ENCODE data around the gene TAOK3. TPM values are rescaled to one million over a fixed set of nuclear protein-coding genes. Genes with fewer than 3 reads are reported as not detected.

TAOK3 gene
- total RNA-seq, 2 donors from 2014 or later, result 33.4 to 40.6 TPM

DNA sequence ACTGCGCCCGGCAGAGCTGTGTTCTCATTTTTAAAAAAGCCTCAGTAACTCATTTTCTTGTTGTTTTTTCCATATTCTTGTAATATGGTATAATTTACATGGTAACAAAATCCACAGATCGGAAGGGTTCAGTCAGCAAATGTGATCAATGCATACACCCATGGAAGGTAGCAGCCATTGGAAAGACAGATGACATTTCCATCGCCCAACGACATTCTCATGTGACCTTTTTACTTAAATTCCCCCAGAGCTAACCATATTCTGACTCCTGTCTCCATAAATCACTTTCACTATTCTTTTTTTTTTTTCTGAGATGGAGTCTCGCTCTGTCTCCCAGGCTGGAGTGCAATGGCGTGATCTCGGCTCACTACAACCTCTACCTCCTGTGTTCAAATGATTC lies 231.9 kb downstream of the TAOK3 start:
- H3K4me1 ChIP-seq (ENCODE audit: control insufficient read depth, insufficient read depth, low read length), result no peaks in the 10 kb centered on the region
- Mint-ChIP-seq H3K9me3 (no peaks in the 10 kb centered on the region), H3K36me3 (ENCODE audit: low read depth) (peaks cover 60% of the 10 kb centered on the region), H3K4me1 (peaks cover 4% of the 10 kb centered on the region), H3K27me3 (ENCODE audit: insufficient read depth) (no peaks in the 10 kb centered on the region), H3K4me3 (no peak overlapping the region), H3K27ac (no peak overlapping the region)
- TF ChIP-seq, protein P1, sequence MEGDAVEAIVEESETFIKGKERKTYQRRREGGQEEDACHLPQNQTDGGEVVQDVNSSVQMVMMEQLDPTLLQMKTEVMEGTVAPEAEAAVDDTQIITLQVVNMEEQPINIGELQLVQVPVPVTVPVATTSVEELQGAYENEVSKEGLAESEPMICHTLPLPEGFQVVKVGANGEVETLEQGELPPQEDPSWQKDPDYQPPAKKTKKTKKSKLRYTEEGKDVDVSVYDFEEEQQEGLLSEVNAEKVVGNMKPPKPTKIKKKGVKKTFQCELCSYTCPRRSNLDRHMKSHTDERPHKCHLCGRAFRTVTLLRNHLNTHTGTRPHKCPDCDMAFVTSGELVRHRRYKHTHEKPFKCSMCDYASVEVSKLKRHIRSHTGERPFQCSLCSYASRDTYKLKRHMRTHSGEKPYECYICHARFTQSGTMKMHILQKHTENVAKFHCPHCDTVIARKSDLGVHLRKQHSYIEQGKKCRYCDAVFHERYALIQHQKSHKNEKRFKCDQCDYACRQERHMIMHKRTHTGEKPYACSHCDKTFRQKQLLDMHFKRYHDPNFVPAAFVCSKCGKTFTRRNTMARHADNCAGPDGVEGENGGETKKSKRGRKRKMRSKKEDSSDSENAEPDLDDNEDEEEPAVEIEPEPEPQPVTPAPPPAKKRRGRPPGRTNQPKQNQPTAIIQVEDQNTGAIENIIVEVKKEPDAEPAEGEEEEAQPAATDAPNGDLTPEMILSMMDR (conservative IDR thresholded peaks at IDR 0.05), result no peak
- no peak overlapping the region for H3K27ac ChIP-seq (ENCODE audit: low read depth, low read length)
- 95 to 100% methylated on average over 4 to 8 of the region's 8 CpGs for WGBS, 2 experiments (ENCODE audit: insufficient coverage in 1 of 2, insufficient read length in 1 of 2)
- H3K36me3 ChIP-seq (ENCODE audit: control insufficient read depth, insufficient read depth, low read length), result peaks cover 65% of the 10 kb centered on the region
- no peak for DNase-seq
- no peaks in the 10 kb centered on the region for H3K9me3 ChIP-seq (ENCODE audit: control insufficient read depth, low read length)
- H3K27me3 ChIP-seq (ENCODE audit: control insufficient read depth, insufficient read depth, low read length, poor library complexity, severe bottlenecking), result no peaks in the 10 kb centered on the region
- no peak overlapping the region for H3K9ac ChIP-seq (ENCODE audit: extremely low read depth, low read length, poor library complexity, severe bottlenecking)
- H3K4me3 ChIP-seq (ENCODE audit: low read length), result no peak overlapping the region

DNA sequence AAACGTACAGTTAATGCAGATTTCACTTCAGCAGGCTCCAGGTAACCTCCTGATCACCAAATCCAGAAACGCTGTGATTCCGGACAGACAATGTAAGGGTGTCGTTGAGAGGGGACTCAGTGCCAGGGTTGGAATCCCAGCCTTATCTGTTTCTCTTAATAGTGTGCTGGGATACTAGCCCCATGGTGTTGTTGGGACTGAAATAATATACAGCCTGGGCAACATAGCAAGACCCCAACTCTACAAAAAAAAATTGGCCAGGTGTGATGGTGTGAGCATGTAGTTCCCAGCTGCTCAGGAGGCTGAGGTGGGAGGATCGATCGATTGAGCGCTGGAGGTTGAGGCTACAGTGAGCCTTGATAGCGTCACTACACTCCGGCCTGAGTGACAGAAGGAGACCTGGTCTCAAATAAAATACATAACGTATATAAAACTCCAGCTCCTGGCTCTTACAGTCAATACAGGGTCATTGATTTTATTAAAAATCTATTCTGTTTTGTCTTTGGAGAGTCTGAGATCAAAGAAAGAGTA lies 235.5 kb downstream of the TAOK3 start:
- H3K27me3 ChIP-seq (ENCODE audit: control insufficient read depth, insufficient read depth, low read length, poor library complexity, severe bottlenecking), result no peaks in the 10 kb centered on the region
- Mint-ChIP-seq H3K27me3 (ENCODE audit: insufficient read depth) (no peaks in the 10 kb centered on the region), H3K36me3 (ENCODE audit: low read depth) (peaks cover 36% of the 10 kb centered on the region), H3K27ac (peak overlapping the region; percentile 33), H3K4me1 (peaks cover 4% of the 10 kb centered on the region), H3K4me3 (peak overlapping the region; percentile 78), H3K9me3 (no peaks in the 10 kb centered on the region)
- no peak overlapping the region for H3K27ac ChIP-seq (ENCODE audit: low read depth, low read length)
- no peaks in the 10 kb centered on the region for H3K4me1 ChIP-seq (ENCODE audit: control insufficient read depth, insufficient read depth, low read length)
- no peaks in the 10 kb centered on the region for H3K9me3 ChIP-seq (ENCODE audit: control insufficient read depth, low read length)
- peak overlapping the region; percentile 90 for H3K4me3 ChIP-seq (ENCODE audit: low read length)
- H3K36me3 ChIP-seq (ENCODE audit: control insufficient read depth, insufficient read depth, low read length), result peaks cover 34% of the 10 kb centered on the region
- TF ChIP-seq, protein P1 (conservative IDR thresholded peaks at IDR 0.05), result no peak
- DNase-seq, result no peak
- peak overlapping the region; percentile 91 for H3K9ac ChIP-seq (ENCODE audit: extremely low read depth, low read length, poor library complexity, severe bottlenecking)
- WGBS, 2 experiments (ENCODE audit: insufficient coverage in 1 of 2, insufficient read length in 1 of 2), result 92 to 100% methylated on average over 1 to 10 of the region's 10 CpGs

DNA sequence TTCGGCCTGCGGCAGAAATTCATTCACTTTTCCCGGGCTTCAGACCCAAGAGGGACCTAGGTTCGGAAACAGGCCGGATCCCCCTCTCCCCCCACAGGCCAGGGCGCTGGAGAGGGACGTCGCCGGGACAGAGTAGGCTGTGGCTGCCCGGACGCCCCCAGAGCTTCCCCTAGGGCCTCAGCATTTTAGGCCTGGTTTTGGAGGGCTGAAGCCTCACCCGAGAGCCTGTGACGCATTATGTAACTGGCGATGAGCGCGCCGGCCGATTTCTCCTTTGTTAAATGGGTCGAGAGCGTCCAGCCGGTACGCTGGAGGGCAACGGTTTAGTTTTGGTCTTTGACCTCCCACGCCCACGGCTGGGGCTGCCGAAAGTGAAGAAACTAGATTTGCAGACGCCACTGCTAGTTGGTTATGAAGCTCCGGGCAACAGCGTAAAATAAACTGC lies 236.1 kb downstream of the TAOK3 start:
- Mint-ChIP-seq H3K4me1 (peaks cover 4% of the 10 kb centered on the region), H3K36me3 (ENCODE audit: low read depth) (peaks cover 32% of the 10 kb centered on the region), H3K9me3 (no peaks in the 10 kb centered on the region), H3K27me3 (ENCODE audit: insufficient read depth) (no peaks in the 10 kb centered on the region), H3K27ac (peak overlapping the region; percentile 33), H3K4me3 (peak overlapping the region; percentile 78)
- no peaks in the 10 kb centered on the region for H3K4me1 ChIP-seq (ENCODE audit: control insufficient read depth, insufficient read depth, low read length)
- H3K9ac ChIP-seq (ENCODE audit: extremely low read depth, low read length, poor library complexity, severe bottlenecking), result peak overlapping the region; percentile 91
- peaks cover 30% of the 10 kb centered on the region for H3K36me3 ChIP-seq (ENCODE audit: control insufficient read depth, insufficient read depth, low read length)
- no peaks in the 10 kb centered on the region for H3K27me3 ChIP-seq (ENCODE audit: control insufficient read depth, insufficient read depth, low read length, poor library complexity, severe bottlenecking)
- TF ChIP-seq, protein P1 (conservative IDR thresholded peaks at IDR 0.05), result no peak
- H3K9me3 ChIP-seq (ENCODE audit: control insufficient read depth, low read length), result no peaks in the 10 kb centered on the region
- peak; percentile 83 for DNase-seq
- peak overlapping the region; percentile 60 for H3K27ac ChIP-seq (ENCODE audit: low read depth, low read length)
- peak overlapping the region; percentile 90 for H3K4me3 ChIP-seq (ENCODE audit: low read length)
- WGBS, 2 experiments (ENCODE audit: insufficient coverage in 1 of 2, insufficient read length in 1 of 2), result 8 to 11% methylated on average over 24 to 29 of the region's 29 CpGs

Data from endodermal cell (in vitro differentiated cells).